Activated CD8-positive, alpha-beta memory T cell treated with anti-CD3 and anti-CD28 coated beads, Interleukin-2, amount 50 U/mL, for 48 hours (primary cell): ENCODE data around the gene LRWD1.
"Not testable (repeated sequence)": the region's sequence is repeated elsewhere in the genome, so short reads cannot be mapped to it uniquely, and the experiment has no call there.

ENCODE experiments used
- DNase-seq: peaks from one replicate; pipeline ENCODE4 v3.0.0-alpha.2; 2020

The LRWD1 gene

GRCh38 chr7:102444961-102445673, 19.7 kb upstream of the LRWD1 start:
- no peak for DNase-seq

GRCh38 chr7:102445674-102446071, 19.1 kb upstream of the LRWD1 start:
- DNase-seq, result no peak

GRCh38 chr7:102446387-102447156, 18.2 kb upstream of the LRWD1 start:
- DNase-seq, result no peak

GRCh38 chr7:102447311-102447710, 17.5 kb upstream of the LRWD1 start:
- no peak for DNase-seq

GRCh38 chr7:102449136-102449535, 15.6 kb upstream of the LRWD1 start:
- no peak for DNase-seq

- no peak for DNase-seq
These were observed 14.5 kb upstream of the LRWD1 start for GRCh38 chr7:102450242-102450641.

GRCh38 chr7:102451371-102452054, 13.3 kb upstream of the LRWD1 start:
- DNase-seq, result no peak

- DNase-seq, result no peak
These were observed 12.3 kb upstream of the LRWD1 start for GRCh38 chr7:102452451-102452850.

- no peak for DNase-seq
These were observed 11.5 kb upstream of the LRWD1 start for GRCh38 chr7:102453319-102453718.

GRCh38 chr7:102454468-102454867, 10.3 kb upstream of the LRWD1 start:
- DNase-seq, result no peak

GRCh38 chr7:102454932-102455331, 9.9 kb upstream of the LRWD1 start:
- not testable (repeated sequence) for DNase-seq

- no peak for DNase-seq
These were observed 9.2 kb upstream of the LRWD1 start for GRCh38 chr7:102455596-102455995.

GRCh38 chr7:102456327-102456726, 8.5 kb upstream of the LRWD1 start:
- no peak for DNase-seq

- no peak for DNase-seq
These were observed 7.3 kb upstream of the LRWD1 start for GRCh38 chr7:102457352-102457924.

- DNase-seq, result no peak
These were observed 5.5 kb upstream of the LRWD1 start for GRCh38 chr7:102459221-102459844.

- DNase-seq, result no peak
These were observed 4.3 kb upstream of the LRWD1 start for GRCh38 chr7:102460467-102460866.

- DNase-seq, result no peak
These were observed 775 bp upstream of the LRWD1 start for GRCh38 chr7:102463841-102464576.

- no peak for DNase-seq
These were observed 1.3 kb downstream of the LRWD1 start for GRCh38 chr7:102466097-102466496.

GRCh38 chr7:102467581-102468477, 3.0 kb downstream of the LRWD1 start:
- no peak for DNase-seq

- DNase-seq, result no peak
These were observed 3.9 kb downstream of the LRWD1 start for GRCh38 chr7:102468478-102469350.
